WERI-Rb-1 (cell line): ENCODE data around the gene MAT2B.

Experiments used
- DNase-seq: peaks from one replicate; pipeline ENCODE4 v3.0.0-alpha.2; 2020
- H3K27ac ChIP-seq: fragments of 250-450 bp; sonication (Bioruptor Pico); 2 replicates; pipeline ENCODE4 v1.5.1; 2020; ENCODE audit warnings: mild to moderate bottlenecking, moderate library complexity
- H3K27me3 ChIP-seq: fragments of 250-450 bp; sonication (Bioruptor Pico); 2 replicates; pipeline ENCODE4 v1.5.1; 2021; ENCODE audit warnings: mild to moderate bottlenecking, low read depth, moderate library complexity; ENCODE audit not compliant: insufficient read depth, severe bottlenecking
- H3K36me3 ChIP-seq: fragments of 250-450 bp; sonication (Bioruptor Pico); 2 replicates; pipeline ENCODE4 v1.5.1; 2020; ENCODE audit warnings: mild to moderate bottlenecking, moderate library complexity
- H3K4me3 ChIP-seq: 2 replicates; pipeline ENCODE4 v1.5.1; 2011; ENCODE audit warnings: low read depth, mild to moderate bottlenecking, control low read depth, low read length
- H3K9me3 ChIP-seq: fragments of 250-450 bp; sonication (Bioruptor Pico); 2 replicates; pipeline ENCODE4 v1.5.1; 2021; ENCODE audit warnings: mild to moderate bottlenecking, moderate library complexity; ENCODE audit not compliant: severe bottlenecking
- TF ChIP-seq, protein P1 (sequence below): IDR thresholded peaks from 2 replicates; pipeline ENCODE4 v1.5.1; 2011; ENCODE audit warnings: low read depth, mild to moderate bottlenecking, control low read depth, inconsistent platforms, low read length

Gene MAT2B

DNA sequence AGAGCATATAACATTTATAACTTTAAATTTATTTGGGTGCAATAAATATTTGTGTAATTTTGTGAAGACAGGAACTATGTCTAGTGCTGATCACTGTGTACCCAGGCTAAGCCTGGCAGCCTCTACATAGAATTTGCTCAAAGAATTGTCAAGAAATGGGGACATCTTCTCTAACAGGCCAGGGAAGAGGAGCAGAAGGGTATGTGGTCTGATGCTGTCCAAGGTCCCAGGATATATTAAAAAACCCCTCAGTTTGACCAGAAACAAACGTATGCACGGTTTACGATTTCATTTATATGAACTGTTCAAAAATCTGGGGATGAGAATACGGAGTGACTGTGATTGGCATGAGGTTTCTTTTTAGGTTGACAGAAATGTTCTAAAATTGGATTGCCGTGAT, 55.9 kb downstream of the MAT2B start:
- no peaks in the 10 kb centered on the region for H3K27me3 ChIP-seq
- H3K4me3 ChIP-seq, result no peak overlapping the region
- H3K27ac ChIP-seq, result no peak overlapping the region
- no peak for DNase-seq
- H3K9me3 ChIP-seq, result no peaks in the 10 kb centered on the region
- TF ChIP-seq, protein P1, sequence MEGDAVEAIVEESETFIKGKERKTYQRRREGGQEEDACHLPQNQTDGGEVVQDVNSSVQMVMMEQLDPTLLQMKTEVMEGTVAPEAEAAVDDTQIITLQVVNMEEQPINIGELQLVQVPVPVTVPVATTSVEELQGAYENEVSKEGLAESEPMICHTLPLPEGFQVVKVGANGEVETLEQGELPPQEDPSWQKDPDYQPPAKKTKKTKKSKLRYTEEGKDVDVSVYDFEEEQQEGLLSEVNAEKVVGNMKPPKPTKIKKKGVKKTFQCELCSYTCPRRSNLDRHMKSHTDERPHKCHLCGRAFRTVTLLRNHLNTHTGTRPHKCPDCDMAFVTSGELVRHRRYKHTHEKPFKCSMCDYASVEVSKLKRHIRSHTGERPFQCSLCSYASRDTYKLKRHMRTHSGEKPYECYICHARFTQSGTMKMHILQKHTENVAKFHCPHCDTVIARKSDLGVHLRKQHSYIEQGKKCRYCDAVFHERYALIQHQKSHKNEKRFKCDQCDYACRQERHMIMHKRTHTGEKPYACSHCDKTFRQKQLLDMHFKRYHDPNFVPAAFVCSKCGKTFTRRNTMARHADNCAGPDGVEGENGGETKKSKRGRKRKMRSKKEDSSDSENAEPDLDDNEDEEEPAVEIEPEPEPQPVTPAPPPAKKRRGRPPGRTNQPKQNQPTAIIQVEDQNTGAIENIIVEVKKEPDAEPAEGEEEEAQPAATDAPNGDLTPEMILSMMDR, result no peak
- H3K36me3 ChIP-seq, result no peaks in the 10 kb centered on the region

DNA sequence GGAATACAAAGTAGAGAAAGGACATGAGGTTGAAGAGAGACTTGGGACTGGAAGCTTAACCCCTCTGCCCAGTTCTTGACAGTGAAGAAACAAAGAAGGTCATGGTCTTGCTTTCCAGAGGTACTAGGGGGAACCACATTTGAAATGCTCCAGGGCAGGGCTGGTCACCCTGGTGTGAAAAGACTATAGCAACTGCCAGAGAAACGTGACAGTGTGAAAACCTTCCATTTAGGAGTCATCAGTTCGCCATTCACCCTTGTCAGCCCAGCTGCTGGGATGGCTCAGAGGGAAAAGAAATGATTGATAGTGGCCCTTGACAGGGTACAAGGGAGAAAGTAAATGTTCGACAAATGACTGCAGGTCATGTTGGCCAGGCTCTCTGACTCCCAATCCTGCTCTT, 56.7 kb downstream of the MAT2B start:
- H3K27ac ChIP-seq, result no peak overlapping the region
- no peak for DNase-seq
- TF ChIP-seq, protein P1, result no peak
- H3K9me3 ChIP-seq, result no peaks in the 10 kb centered on the region
- no peak overlapping the region for H3K4me3 ChIP-seq
- no peaks in the 10 kb centered on the region for H3K27me3 ChIP-seq
- H3K36me3 ChIP-seq, result no peaks in the 10 kb centered on the region

DNA sequence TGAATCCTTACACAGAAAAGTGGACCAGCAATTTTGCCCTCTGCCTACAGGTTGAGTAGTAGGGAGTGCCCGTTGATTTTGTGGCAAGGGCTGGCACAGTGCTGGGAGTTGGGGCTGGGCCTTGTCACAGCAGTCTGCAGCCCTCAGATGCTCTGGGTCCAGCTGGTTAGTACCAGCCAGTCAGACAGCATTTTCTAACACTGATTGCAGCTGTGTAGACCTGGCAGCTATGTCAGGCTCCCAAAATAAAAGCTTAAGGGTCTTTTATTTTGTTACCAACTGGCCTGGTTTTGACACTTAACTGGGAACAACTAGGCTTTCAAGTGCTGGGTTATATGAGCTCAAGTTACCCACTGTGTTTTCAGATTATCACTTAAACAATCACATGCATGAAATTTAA, 57.7 kb downstream of the MAT2B start:
- Histone ChIP-seq H3K27me3 (no peaks in the 10 kb centered on the region), H3K4me3 (no peak overlapping the region), H3K27ac (no peak overlapping the region), H3K36me3 (no peaks in the 10 kb centered on the region), H3K9me3 (no peaks in the 10 kb centered on the region)
- no peak for DNase-seq
- TF ChIP-seq, protein P1, result no peak

DNA sequence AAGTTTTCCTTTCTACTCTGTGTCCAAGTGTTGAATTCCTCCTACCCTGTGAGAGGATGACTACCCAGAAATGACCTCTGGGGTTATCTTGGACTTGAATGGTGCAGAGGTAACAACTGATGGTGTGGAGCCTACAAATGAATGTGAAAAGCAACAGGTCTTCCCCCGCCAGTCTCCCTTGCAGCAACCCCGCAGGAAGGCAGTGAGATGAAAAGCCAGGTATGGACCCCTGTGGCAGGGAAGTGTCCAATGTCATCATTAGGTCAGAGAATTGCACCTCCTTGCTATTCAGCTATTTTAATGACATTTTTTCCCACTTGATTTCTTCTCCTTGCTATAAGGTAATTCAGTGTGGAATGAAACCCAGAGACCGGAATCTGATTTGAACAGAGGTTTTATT, 58.5 kb downstream of the MAT2B start:
- H3K9me3 ChIP-seq, result no peaks in the 10 kb centered on the region
- H3K36me3 ChIP-seq, result no peaks in the 10 kb centered on the region
- no peaks in the 10 kb centered on the region for H3K27me3 ChIP-seq
- H3K27ac ChIP-seq, result no peak overlapping the region
- TF ChIP-seq, protein P1, result no peak
- no peak overlapping the region for H3K4me3 ChIP-seq
- DNase-seq, result no peak

DNA sequence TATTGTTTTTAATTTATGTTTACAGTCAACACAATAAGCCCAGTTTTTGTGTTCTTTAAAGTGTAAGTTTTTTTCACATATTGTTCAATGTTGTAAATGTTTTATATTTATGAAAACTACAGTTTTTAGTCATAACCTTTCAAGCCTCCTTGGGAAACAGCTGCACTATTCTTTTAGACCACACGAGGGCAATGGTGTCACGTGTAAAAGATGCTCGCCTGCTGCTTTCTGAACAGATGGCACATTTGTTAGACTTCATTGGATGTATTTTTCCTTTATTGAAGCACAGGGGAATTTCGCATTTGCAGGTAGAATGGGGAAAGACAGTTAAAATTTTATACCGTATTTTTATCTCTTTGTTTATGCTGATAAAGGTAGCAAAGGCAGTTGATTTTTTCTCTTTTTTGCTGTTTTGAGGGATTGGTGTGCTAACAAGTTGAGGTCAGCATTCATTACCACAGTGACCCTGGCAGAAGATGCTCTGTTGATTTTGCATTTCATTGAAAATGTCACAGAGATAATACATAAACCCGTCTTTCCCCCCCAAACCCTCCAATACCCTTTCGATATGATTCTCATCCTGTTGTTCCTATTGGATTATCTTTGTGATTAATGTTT, 59.0 kb downstream of the MAT2B start:
- TF ChIP-seq, protein P1, result peak; percentile 58
- H3K27ac ChIP-seq, result peak overlapping the region; percentile 16

DNA sequence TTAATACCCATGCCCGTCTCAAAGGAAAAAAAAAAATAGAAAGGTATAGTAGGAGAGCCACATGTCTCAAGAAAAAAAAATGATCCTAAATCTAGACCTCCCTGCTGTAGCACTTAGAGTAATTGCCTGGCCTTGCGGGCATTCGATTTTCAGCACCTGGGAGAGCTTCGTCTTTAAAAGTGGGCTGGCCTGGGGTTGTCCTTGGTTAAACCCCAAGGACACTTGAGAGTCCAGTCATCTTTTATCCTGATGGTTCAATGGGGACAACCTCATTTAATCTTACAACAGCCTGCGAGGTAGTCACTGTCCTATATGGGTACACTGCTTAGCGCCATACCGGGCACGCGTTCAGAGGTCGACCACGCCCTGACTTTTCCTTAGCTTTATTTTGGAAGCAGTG, 60.1 kb downstream of the MAT2B start:
- no peak overlapping the region for H3K27ac ChIP-seq
- TF ChIP-seq, protein P1, result no peak
- no peaks in the 10 kb centered on the region for H3K9me3 ChIP-seq
- no peak overlapping the region for H3K4me3 ChIP-seq
- peak; percentile 50 for DNase-seq
- no peaks in the 10 kb centered on the region for H3K36me3 ChIP-seq
- no peaks in the 10 kb centered on the region for H3K27me3 ChIP-seq

More for the DNA sequence above, 59.0 kb downstream of the MAT2B start:
- no peaks in the 10 kb centered on the region for H3K9me3 ChIP-seq
- no peaks in the 10 kb centered on the region for H3K27me3 ChIP-seq
- H3K4me3 ChIP-seq, result peak overlapping the region; percentile 17
- DNase-seq, result peak; percentile 51
- no peaks in the 10 kb centered on the region for H3K36me3 ChIP-seq
